Measurements from ENCODE around the gene OR7D4.

DNA sequence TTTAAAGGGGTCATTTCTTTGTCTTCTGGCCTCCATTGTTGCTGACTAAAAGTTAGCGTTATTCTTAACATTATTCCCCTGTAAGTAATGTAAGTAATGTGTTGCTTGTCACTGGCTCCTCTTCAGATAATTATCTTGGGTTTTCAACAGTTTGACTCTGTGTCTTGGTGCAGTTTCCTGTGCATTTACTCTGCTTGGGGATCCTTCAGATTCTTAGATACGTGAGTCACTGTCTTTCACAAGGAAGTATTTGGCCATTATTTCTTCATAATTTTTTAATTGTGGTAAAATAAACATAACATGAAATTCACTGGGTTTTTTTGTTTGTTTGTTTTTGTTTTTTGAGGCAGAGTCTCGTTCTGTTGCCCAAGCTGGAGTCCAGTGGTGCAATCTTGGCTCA is 54.1 kb downstream of the OR7D4 start:
- TF ChIP-seq, protein P1, sequence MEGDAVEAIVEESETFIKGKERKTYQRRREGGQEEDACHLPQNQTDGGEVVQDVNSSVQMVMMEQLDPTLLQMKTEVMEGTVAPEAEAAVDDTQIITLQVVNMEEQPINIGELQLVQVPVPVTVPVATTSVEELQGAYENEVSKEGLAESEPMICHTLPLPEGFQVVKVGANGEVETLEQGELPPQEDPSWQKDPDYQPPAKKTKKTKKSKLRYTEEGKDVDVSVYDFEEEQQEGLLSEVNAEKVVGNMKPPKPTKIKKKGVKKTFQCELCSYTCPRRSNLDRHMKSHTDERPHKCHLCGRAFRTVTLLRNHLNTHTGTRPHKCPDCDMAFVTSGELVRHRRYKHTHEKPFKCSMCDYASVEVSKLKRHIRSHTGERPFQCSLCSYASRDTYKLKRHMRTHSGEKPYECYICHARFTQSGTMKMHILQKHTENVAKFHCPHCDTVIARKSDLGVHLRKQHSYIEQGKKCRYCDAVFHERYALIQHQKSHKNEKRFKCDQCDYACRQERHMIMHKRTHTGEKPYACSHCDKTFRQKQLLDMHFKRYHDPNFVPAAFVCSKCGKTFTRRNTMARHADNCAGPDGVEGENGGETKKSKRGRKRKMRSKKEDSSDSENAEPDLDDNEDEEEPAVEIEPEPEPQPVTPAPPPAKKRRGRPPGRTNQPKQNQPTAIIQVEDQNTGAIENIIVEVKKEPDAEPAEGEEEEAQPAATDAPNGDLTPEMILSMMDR (IDR thresholded peaks at IDR 0.05) = no peak
- TF ChIP-seq POLR2A (IDR thresholded peaks at IDR 0.05) = no peak

All from Peyer's patch (tissue), 4 donors.